Gastroesophageal sphincter (tissue), 3 donors: ENCODE results near the gene PPP1R10.

Source experiments
- POLR2AphosphoS5 ChIP-seq: sonication (generic); formaldehyde crosslinking; IDR thresholded peaks from one replicate; pipeline ENCODE4 v1.6.1; 2017; ENCODE audit warnings: antibody characterized with exemption
- TF ChIP-seq, protein P1 (sequence below), 4 experiments: fragments of 200-600 bp in 2 of 4; fragments of 450-650 bp in 2 of 4; sonication (generic) in 1 of 4; IDR thresholded peaks; one replicate each; pipeline ENCODE4 v1.5.1; 2017 to 2019; ENCODE audit warnings: antibody characterized with exemption in 4 of 4, mild to moderate bottlenecking in 2 of 4, moderate library complexity in 2 of 4

DNA sequence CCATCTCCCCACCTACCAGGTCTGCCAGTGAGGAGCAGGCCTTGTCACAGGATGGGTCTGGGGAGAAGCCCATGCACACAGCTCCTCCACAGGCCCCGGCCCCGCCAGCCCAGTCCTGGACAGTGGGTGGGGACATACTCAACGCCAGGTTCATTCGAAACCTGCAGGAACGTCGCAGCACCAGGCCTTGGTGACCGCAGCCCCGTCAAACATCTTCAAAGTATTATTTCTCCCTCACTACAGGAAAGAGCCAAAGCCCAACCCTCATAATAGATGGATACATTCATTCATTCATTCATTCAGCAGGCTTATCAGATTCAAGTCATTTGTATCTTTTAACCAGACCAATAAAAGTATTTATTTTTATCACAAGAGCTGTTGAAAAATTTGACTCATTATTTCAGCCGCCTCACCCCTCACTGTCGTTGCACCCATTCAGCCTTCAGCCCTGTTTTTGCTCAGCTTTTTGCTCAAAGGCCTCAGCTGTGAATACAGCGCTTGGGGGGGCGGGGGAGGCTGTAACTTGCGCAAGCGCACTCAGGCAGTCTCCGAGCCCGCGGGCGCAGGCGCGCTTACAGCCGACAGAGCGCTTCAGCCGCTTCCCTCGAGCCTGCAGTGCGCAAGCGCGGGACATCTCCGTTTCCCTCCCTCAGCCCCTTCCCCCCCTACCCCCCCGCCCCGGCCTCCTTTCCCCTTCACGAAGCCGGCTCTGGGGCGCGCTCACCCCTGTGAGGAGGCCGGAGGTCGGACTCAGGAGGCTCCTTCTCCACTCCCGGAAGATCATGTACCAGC, 29.6 kb upstream of the PPP1R10 start, which contains the start of gene C6orf136:
- TF ChIP-seq, protein P1, sequence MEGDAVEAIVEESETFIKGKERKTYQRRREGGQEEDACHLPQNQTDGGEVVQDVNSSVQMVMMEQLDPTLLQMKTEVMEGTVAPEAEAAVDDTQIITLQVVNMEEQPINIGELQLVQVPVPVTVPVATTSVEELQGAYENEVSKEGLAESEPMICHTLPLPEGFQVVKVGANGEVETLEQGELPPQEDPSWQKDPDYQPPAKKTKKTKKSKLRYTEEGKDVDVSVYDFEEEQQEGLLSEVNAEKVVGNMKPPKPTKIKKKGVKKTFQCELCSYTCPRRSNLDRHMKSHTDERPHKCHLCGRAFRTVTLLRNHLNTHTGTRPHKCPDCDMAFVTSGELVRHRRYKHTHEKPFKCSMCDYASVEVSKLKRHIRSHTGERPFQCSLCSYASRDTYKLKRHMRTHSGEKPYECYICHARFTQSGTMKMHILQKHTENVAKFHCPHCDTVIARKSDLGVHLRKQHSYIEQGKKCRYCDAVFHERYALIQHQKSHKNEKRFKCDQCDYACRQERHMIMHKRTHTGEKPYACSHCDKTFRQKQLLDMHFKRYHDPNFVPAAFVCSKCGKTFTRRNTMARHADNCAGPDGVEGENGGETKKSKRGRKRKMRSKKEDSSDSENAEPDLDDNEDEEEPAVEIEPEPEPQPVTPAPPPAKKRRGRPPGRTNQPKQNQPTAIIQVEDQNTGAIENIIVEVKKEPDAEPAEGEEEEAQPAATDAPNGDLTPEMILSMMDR (IDR thresholded peaks at IDR 0.05), result peak in 2 of 4 experiments; percentile 5 to 7
- no peak for TF ChIP-seq POLR2AphosphoS5
